HG03066 (cell line): ENCODE data around the gene MRFAP1L1.
"Not testable (repeated sequence)": the region's sequence is repeated elsewhere in the genome, so short reads cannot be mapped to it uniquely, and the experiment has no call there.

Source experiments
- ATAC-seq: cut with Tn5 transposase; IDR thresholded peaks from one replicate; pipeline ENCODE4 v1.9.1; 2021; ENCODE audit warnings: low read depth; ENCODE audit not compliant: unreplicated experiment

The MRFAP1L1 gene

DNA sequence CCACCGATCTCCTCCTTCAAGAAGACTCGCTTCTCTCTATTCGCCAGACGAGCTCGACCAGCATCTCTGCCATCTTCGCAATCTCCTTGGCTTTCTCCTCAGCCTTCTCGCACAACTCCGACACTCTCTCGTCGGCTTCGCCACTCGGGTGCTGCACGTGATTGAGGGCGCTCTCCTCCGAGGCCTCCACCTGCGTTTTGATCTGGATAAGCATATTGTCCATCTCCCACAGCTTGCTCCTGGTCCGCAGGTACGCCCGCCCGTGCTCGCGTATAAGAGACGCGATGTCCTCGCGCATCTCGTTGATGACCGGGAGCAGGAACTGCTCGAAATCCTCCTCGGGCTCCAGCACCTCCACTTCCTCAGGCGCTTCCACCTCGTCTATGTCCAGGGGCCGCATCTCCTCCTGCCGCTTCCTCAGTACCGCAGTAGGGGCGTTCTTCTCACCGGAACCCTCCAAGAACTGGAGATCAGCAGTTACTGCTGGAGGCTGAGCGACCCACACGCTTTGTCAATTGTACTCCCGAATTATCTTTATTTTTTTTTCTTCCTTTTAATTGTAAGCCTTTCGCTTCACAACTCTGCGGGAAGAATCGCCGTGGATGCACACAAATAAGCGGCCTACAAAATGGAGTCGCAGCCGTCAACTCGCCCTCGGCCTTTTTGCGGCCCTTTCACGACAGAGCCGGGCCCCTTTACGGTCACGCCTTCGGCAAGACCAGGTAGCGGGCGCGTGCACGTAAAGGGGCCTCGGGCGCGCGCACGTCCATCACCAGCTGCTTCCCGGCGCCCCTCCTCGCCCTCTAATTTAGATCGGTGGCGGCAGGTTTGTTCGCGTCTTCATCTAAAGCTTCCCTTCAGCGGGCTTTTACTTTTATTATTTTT, at the start of gene MRFAP1L1:
Gene MRFAP1L1 (minus strand): TSS at position 636 of the 885 bp plus-strand sequence. CDS start 236 bp downstream, at position 400.
- ATAC-seq: peak; percentile 65

DNA sequence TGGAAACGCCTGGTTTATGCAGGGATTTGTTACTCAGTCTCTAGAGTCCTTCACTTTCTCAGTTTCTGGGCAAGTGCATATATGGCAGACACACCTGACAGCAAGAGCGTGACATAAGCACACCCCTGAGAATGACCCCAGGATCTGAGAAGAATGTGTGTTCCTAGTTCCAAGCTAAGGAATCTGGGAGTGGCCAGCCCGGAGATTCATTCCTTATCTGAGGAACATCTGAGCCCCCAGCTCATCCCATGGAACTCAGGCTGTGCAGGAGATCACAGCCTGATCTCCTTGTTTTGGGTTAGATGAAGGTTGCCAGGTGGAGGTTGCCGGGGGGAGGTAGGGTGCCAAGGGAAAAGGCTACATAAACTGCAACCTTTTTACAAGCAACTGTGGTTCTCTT, 49.1 kb upstream of the MRFAP1L1 start:
- no peak for ATAC-seq

DNA sequence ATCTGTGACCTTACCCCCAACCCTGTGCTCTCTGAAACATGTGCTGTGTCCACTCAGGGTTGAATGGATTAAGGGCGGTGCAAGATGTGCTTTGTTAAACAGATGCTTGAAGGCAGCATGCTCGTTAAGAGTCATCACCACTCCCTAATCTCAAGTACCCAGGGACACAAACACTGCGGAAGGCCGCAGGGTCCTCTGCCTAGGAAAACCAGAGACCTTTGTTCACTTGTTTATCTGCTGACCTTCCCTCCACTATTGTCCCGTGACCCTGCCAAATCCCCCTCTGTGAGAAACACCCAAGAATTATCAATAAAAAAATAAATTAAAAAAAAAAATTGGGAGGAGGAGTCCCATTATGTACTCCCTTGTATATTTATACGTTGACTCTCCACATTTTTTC, 46.7 kb upstream of the MRFAP1L1 start:
- not testable (repeated sequence) for ATAC-seq

DNA sequence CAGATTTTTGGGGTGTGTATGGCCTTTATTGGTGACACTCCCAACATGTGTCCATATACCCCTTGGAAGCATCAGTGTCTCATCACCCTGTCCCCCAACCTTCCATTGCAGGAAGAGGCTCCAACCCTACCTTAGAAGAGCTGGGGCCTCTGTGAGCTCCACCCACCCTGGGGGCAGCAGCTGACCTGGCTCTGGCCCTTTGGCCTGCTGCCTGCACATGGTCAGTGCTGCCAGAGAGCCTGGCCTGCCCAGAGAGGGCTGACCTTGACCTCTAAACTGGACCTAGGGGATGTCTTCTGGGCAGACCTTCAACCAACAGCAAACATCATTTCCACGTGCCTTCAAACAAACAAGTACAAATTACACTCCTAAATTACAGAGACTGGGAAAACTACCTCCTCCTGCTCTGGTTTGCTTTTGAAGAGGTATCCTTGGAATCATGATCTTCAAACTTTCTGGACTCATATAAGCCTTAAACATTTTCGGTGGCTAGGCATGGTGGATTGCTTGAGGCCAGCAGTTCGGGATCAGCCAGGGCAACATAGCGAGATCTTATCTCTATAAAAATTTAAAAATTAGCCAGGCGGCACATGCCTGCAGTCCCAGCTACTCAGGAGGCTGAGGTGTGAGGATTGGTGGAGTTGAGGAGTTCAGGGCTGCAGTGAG, 45.6 kb upstream of the MRFAP1L1 start:
- ATAC-seq: no peak

GRCh38 chr4:6754481-6755087, 44.9 kb upstream of the MRFAP1L1 start:
- ATAC-seq: no peak

DNA sequence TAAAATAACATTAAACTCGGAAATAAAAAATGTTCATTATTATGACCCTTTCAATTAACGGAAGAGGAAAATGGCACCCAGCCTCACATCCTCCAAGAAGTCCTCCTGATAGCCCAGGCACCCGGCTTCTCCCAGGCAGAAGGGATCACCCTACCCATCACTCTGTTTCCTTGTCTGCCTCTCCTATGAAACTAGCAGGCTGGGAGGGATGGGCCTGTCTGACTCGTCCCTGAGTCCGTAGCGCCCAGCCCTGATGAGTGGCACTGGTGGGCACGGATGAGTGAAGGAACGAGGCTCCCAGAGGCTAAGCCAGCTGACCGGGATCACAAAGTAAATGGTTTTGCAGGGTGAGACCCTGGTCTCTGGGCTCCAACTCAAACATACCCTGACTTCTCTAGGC, 44.2 kb upstream of the MRFAP1L1 start:
- ATAC-seq: no peak

- no peak for ATAC-seq
Measured at GRCh38 chr4:6753103-6753560, 43.5 kb upstream of the MRFAP1L1 start.

DNA sequence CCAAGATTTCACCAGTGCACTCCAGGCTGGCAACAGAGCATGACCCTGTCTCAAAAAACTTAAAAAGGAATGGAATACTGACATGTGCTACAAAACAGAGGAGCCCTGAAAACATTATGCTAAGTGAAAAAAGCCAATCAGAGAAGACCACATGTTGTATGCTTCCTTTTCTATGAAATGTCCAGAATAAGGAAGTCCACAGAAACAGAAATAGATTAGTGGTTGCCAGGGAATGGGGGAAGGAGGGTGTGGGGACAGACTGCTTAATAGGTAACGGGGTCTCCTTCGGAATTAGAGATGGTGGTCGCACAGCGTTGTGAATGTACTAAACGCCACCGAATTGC, 42.8 kb upstream of the MRFAP1L1 start:
- ATAC-seq: no peak

DNA sequence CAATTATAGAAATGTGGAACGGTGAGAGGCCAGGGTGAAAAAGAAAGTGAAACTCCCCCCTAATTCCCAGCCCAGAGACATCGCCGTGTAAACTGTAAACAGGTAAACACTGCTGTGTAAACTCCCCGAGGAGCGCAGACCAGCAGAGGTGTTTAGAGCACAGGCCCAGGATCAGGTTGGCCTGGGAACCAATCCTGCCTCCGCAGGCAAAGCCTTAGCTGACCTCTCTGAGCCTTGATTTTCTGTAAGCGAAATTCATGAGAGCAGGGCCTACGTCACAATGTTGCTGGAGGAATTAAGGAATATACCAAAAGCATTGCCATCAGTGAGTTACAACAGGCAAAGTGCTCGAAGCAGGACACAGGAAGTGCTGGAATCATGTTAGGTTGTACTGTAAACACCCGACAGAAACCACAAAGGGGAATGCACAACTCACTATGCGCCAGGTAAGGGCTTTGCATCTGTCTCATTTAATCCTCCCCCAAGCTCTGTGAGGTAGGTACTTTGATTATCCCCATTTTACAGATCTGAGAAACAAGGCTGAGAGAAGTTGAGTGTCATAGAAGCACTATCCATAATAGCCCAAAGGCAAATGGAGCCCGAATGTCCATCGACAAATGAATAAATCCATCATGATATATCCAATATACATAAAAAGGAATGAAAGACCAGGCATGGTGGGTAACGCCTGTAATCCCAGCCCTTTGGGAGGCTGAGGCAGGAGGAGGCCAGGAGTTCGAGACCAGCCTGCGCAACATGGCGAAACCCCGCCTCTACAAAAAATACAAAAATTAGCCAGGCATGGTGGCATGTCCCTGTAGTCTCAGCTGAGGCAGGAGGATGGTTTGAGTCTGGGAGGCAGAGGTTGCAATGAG, 42.2 kb upstream of the MRFAP1L1 start:
- ATAC-seq: no peak

DNA sequence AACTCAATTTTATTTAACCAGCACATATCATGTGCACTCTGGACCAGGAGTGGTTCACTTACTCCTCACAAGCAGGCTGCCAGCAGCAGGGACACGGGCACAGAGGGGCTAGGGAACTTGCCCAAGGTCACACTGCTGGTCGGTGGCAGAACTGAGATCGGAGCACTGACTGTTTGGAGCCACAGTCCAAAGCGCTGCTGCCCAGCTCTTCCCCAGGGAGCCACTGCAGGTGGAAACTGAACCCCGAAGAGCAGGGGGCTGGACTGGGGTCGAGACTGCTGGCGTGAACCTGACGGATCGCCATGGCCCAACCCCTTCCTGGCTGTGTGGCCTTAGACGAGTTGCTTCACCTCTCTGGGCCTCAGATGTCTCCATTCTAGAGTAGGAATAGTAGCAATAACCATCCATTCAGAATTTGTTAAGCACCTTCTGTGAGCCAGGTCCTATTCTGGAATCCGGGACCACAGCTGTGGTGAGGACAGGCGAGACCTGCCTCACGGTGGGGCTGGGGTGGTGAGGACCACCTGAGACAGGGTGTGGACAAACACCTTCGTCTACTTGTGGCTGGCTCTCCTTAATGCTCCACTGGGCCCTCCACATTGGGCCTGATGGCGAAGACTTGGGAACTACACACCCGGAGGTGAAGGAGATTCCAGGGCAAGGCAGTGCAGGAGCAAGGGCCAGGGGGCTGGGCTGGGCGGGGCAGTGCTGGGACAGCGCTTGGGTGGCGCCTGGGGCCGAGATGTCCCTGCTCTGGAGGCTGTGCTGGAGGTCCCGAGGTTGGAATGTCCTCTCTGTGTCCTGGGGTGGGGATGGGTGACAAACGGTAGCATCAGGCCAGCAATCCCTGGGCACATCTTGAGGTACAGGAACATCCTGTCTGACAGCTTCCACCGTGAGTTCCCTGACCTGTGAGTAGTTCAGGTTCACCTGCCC, 40.9 kb upstream of the MRFAP1L1 start:
- no peak for ATAC-seq

DNA sequence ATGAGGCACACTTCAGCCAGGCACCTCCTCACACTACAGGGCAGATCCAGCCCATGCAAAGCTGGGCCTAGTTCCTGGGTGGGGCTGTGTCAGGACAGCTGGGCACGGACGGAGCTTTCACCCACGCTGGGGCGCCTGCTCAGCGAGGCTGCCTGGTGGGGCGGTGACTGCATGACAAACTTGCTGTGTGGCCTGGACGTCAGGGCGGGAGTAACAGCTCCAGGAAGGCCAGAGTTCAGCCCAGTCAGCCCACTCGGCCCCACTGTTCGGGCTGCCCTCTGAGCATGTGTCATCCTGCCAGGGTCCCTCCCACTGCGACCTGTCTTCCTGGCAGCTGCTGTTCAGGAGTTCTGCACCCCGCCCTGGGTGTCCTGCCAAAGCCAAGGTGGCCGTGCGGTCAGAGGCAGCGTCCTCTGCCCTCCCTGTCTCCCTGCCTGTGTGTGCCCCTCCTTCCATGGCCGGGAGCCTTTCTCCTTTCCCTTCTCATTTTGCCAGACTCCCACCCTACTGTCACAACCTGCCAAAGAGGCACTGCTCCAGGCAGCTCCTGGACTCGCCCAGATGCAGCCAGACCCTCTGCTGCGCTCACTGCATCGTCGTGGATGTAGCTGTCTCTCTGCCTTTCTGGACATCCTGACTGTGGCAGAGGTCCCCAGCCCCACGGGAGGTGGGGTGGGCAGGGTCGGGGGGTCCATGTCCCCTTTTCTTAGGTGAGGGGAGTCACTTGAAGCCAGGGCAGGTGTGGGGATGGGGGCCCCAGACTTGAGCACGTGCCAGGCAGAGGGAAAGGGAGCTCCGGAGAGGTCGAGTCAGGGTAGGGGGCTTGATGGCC, 39.9 kb upstream of the MRFAP1L1 start:
- no peak for ATAC-seq

DNA sequence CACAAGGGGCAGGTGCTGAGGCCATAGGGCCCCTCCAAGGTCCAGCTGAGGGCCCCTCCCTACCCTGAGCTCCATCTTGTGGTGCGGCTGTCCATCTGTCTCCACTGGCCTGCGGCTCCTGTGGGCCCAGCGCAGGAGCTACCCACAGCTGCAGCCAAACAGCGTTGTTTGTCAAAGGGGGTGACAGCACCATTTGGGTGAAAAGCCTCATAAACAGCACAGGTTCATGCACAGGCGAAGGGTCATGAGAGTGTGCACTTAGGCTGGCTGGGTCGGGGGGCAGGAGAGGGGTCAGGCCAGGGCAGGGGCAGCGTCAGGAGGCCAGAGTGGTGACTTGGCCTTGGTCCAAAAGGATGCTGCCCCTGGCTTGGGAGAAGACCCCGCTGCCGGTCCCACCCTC, 38.6 kb upstream of the MRFAP1L1 start:
- no peak for ATAC-seq

DNA sequence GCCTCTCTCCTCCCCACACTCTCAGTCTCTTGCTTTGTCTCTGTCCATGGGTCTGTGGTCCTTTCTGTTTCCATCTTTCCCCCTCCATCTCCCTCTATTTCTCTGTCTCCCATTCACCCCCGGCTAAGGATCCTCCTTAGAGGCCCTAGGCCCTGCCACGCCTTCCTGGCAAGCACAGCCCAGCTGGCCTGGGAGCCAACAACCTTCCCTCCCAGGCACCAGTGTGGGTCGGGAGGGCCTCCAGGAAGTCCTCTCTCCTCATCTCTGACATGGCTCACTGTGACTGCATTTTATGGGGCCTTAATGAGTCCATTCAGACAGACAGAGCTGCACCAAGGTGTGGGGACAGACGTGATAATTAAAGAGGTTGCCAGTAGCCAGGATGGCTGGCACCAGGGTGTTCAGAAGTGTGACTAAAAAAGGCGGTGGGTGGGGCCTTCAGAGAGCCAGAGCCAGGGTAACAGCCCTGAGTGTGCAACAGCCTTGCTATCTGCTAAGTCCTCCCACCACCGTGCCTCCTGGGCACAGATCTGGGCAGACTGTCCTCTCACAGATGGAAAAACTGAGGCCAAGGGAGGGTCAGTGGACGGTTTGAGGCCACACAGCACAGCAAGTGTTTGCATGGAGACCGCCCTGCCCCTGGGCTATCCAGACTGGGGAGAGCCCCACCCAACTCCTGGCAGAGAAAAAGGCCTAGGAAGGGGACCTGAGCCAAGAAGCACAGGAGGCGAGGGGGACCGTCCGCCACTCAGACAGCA, 37.8 kb upstream of the MRFAP1L1 start:
- no peak for ATAC-seq

DNA sequence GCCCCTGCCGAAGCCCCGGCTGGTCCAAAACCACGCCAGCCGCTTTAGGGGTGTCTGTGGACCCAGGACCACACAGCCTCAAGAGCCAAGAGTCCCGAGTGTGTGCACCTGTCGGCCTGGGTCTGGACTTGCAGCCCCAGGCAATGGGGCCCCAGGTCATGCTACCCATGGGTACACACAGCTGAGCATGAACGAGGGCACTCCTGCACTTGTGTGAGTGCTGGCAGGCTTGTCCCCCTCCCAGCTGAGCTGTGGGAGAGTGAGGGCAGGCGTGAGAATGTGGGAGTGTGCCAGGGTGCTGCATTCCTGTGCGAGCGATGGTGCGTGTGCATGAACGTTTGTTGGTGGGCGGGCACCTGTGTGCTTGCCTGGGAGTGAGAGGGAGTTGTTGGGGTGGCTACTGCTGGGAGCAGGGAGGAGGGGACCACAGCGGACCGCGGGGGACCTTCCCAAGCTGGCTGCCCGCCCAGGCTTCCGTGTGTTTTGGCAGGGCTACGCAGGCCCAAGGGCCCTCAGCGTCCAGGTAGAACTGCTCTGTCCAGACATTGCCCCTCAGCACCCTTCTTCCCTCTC, 37.1 kb upstream of the MRFAP1L1 start:
- no peak for ATAC-seq

GRCh38 chr4:6742989-6743388, 33.3 kb upstream of the MRFAP1L1 start:
- ATAC-seq: no peak

DNA sequence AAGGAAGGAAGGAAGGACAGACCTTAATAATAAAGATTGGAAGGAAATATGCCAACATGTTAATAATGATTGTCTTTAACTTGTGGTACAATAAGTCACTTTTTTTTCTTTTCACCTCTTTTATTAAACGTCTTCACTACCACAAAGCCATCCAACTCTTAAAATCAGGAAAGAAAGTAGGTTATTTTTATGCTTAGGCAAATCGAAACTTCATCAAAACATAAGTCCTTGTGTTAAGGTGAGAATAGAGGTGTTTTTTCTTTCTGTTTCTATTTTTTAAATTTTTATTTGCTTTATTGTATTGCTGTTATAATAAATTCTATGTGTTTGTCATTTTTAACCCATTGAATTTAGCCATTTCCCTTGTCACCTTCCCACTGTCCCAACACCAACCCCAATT, 32.8 kb upstream of the MRFAP1L1 start:
- no peak for ATAC-seq

DNA sequence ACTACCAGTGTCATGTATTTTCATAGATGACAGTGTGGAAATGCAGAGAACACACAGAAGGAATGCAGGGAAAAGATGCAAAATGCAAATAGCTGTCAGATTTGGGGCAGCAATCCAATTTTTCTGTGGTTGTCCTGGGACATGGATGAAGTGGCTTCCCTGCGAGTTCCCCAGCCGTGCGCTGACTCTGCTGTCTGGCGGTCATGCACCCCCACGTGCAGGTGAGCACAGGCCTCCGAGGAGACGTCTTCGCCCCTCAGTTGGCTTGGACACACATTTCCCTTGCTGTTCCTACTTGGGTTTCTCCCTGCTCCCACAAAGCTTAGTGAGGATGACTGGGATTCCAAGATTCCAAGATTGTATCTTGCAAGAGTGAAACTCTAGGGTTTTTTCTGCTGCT, 30.7 kb upstream of the MRFAP1L1 start:
- ATAC-seq: no peak

GRCh38 chr4:6739920-6740319, 30.3 kb upstream of the MRFAP1L1 start:
- ATAC-seq: no peak
